K562 (cell line): ENCODE measurements around the gene KLF4. TPM values are rescaled to one million over a fixed set of nuclear protein-coding genes. Genes with fewer than 3 reads are reported as not detected.
A peak's percentile ranks its signal among the peaks of the same experiment; 100 is the strongest.

Source experiments
- ATAC-seq: fragments of 200-7000 bp; cut with Tn5 transposase; 3 replicates; pipeline ENCODE4 v1.9.1; 2020; ENCODE audit warnings: moderate library complexity
- BruUV-seq: library from RNA; stranded (reverse); fragments of 400-500 nt; replicated peaks from 2 replicates; lab custom pipeline; 2021; lab: Mats Ljungman, UMichigan
- CTCF ChIA-PET: fragments of 300-600 bp; formaldehyde crosslinking; extraction: SDS; loops from one replicate; lab custom pipeline; 2021; ENCODE audit warnings: low intra/inter-chr PET ratio; lab: Yijun Ruan, JAX
- POLR2A ChIA-PET: fragments of 300-600, 350-650 bp; sonication (Branson Sonifier 250); formaldehyde crosslinking; extraction: SDS; loops from one replicate; lab custom pipeline; 2021; ENCODE audit warnings: antibody characterized with exemption, inconsistent platforms; lab: Yijun Ruan, JAX
- DNase-seq, 4 experiments: peaks; one replicate each; pipeline versions ENCODE4 v3.0.0 to v3.0.0-alpha.2; 2011 to 2018; ENCODE audit warnings: low spot score in 3 of 4, mixed read lengths in 3 of 4; ENCODE audit errors: extremely low read depth in 1 of 4
- FAIRE-seq: peaks from 2 replicates; lab custom pipeline; 2011; peaks lifted over from hg19 to GRCh38; lab: Jason Lieb, UNC
- H2AFZ ChIP-seq: 2 replicates; pipeline ENCODE4 v1.6.0; 2011; ENCODE audit warnings: low read depth, low read length, control low read depth, inconsistent platforms
- H3K27ac ChIP-seq: fragments of 200-600 bp; 3 replicates; pipeline ENCODE4 v1.8.0; 2011; ENCODE audit warnings: low read depth, mild to moderate bottlenecking, control low read depth, inconsistent platforms, low read length, moderate library complexity, mixed read lengths; ENCODE audit errors: extremely low read depth
- H3K27me3 ChIP-seq, 2 experiments: fragments of 300-600 bp in 1 of 2; 2 replicates in 1 of 2; 3 replicates in 1 of 2; pipeline versions ENCODE4 v1.6.0 to v1.8.0; 2011; ENCODE audit warnings: inconsistent platforms in 2 of 2, low read length in 2 of 2, mild to moderate bottlenecking in 1 of 2, mixed read lengths in 1 of 2, moderate library complexity in 1 of 2; ENCODE audit not compliant: control insufficient read depth in 2 of 2, insufficient read depth in 2 of 2
- H3K36me3 ChIP-seq: fragments of 300-600 bp; 3 replicates; pipeline ENCODE4 v1.8.0; 2011; ENCODE audit warnings: mild to moderate bottlenecking, low read length, inconsistent platforms; ENCODE audit not compliant: control insufficient read depth, insufficient read depth
- H3K4me1 ChIP-seq, 2 experiments: fragments of 200-600 bp in 1 of 2; replicated peaks in 1 of 2; 2 replicates in 1 of 2; 3 replicates in 1 of 2; pipeline versions ENCODE4 v1.5.1 to v1.8.0; 2011; ENCODE audit warnings: inconsistent platforms in 2 of 2, low read length in 2 of 2, mild to moderate bottlenecking in 1 of 2, mixed read lengths in 1 of 2, moderate library complexity in 1 of 2; ENCODE audit not compliant: control insufficient read depth in 2 of 2, insufficient read depth in 2 of 2
- H3K4me2 ChIP-seq: 2 replicates; pipeline ENCODE4 v1.6.1; 2011; ENCODE audit warnings: low read length, control low read depth, inconsistent platforms, mixed read lengths; ENCODE audit not compliant: insufficient read depth
- H3K4me3 ChIP-seq: fragments of 200-600 bp; sonication (generic), shearing (Covaris generic); 2 replicates; pipeline ENCODE4 v1.5.1; 2016; ENCODE audit warnings: control low read depth, inconsistent platforms
- H3K79me2 ChIP-seq: fragments of 200-600 bp; 3 replicates; pipeline ENCODE4 v1.8.0; 2011; ENCODE audit warnings: low read length, inconsistent platforms; ENCODE audit not compliant: control insufficient read depth, insufficient read depth
- H3K9ac ChIP-seq, 2 experiments: 2 replicates each; pipeline versions ENCODE4 v1.6.0 to v1.6.1; 2011; ENCODE audit warnings: low read depth in 2 of 2, low read length in 2 of 2, control low read depth in 1 of 2, inconsistent platforms in 1 of 2, mild to moderate bottlenecking in 1 of 2, mixed read lengths in 1 of 2; ENCODE audit not compliant: insufficient read depth in 1 of 2
- H3K9me1 ChIP-seq: one replicate; pipeline ENCODE4 v1.6.0; 2011; ENCODE audit warnings: inconsistent platforms, mild to moderate bottlenecking, low read length, moderate library complexity; ENCODE audit not compliant: control insufficient read depth, insufficient read depth
- H3K9me3 ChIP-seq: replicated peaks from 2 replicates; pipeline ENCODE4 v1.5.1; 2011; ENCODE audit warnings: low read depth, low read length, inconsistent platforms; ENCODE audit not compliant: control insufficient read depth, insufficient read depth
- H4K20me1 ChIP-seq: replicated peaks from 2 replicates; pipeline ENCODE4 v1.6.1; 2011; ENCODE audit warnings: low read length, inconsistent platforms, mixed read lengths; ENCODE audit not compliant: control insufficient read depth, insufficient read depth
- C11orf30 ChIP-seq: fragments of 450-650 bp; IDR thresholded peaks from 2 replicates; pipeline ENCODE4 v1.6.1; 2016; ENCODE audit warnings: low read depth, mild to moderate bottlenecking
- HMBOX1 ChIP-seq: sonication (generic); IDR thresholded peaks from 2 replicates; pipeline ENCODE4 v1.6.1; 2016
- WGBS: fragments of 100-300 bp; shearing (Covaris generic); methylation state at CpG from one replicate; pipeline ENCODE4 v1.1.6; 2016; ENCODE audit warnings: low coverage, mixed read lengths; ENCODE audit not compliant: insufficient coverage; ENCODE audit errors: missing lambda C conversion rate; 5-methylcytosine and 5-hydroxymethylcytosine counted together
- in situ Hi-C: fragments of 300-500 bp; cut with MboI; formaldehyde crosslinking; loops from 4 replicates; pipeline ENCODE4 v1.15.0; 2018; ENCODE audit warnings: inconsistent platforms, mixed read lengths
- intact Hi-C: fragments of 100-400 bp; cut with micrococcal nuclease; formaldehyde crosslinking; loops from 2 replicates; pipeline ENCODE4 v1.14.2; 2022
- polyA plus RNA-seq, 8 experiments: library from polyadenylated mRNA; depleted of rRNA in 4 of 8; stranded (reverse) in 5 of 8; unstranded in 3 of 8; fragments of >200 nt; fragmentation: Nextera tagmentation in 2 of 8; fragmentation: Illumina TruSeq in 1 of 8; extraction: Ambion mirVana in 2 of 8; extraction: Trizol in 1 of 8; gene quantifications; 2 replicates each; pipeline versions ENCODE4 v1.2.1 to v1.2.3, GENCODE V29; 2011 to 2014; ENCODE audit warnings: inconsistent platforms in 1 of 8, missing spikeins in 1 of 8
- total RNA-seq, 7 experiments: library from RNA; depleted of rRNA in 6 of 7; stranded (reverse); fragments of >200 nt in 6 of 7; fragmentation: Illumina TruSeq in 2 of 7; extraction: Trizol in 2 of 7; gene quantifications; 2 replicates each; pipeline versions ENCODE4 v1.2.1 to v1.2.3, GENCODE V29; 2011 to 2021; ENCODE audit warnings: low replicate concordance in 1 of 7
- TF ChIP-seq, protein P1 (sequence below): fragments of 450-650 bp; IDR thresholded peaks from 2 replicates; pipeline ENCODE4 v1.6.1; 2018; ENCODE audit not compliant: partially characterized antibody

KLF4 gene
- total and polyA plus RNA-seq, 9 of the 15 experiments (the other 6 are each of a cell fraction or from before 2014, with no cell fraction given) = 0.04 to 0.95 (median 0.22) TPM

DNA sequence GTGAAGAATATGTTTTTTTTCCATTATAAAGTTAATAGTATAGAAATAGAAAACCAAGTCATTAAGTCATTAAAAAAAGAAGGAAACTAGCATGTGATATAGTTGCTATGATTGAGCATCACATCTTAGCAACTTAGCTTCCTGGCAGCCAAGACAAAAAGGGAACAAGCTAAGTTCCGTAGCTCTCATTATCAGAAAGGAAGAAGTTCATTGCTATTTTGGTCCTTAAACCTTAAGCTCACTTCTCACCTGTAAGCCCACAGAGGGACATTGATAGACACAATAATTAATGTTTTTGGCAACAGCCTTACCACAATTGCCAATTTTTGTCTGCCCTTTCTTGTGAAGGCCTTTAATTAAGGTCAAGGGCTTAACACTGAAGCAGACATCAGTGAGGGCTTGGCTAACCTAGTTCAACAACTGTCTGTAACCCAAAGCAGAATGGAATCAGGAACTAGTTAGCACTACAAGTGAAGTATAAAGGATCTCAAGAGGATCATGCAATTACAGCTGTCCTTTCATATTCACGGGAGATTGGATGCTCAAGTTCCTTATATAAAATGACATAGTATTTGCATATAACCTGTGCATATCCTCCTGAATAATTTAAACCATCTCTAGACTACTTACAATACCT is 24.0 kb upstream of the KLF4 start:
- no peak overlapping the region for H3K27ac ChIP-seq
- 0% methylated on average over 2 of the region's 2 CpGs for WGBS
- H4K20me1 ChIP-seq = no peaks in the 10 kb centered on the region
- peaks cover 5 to 20% of the 10 kb centered on the region in 2 experiments; a peak in 3 of 5 replicates for H3K27me3 ChIP-seq
- H3K4me1 ChIP-seq = no peaks in the 10 kb centered on the region
- no TSS peak for BruUV-seq
- FAIRE-seq (no peak), ATAC-seq (no peak), DNase-seq (no peak)
- no peak overlapping the region for H3K9ac ChIP-seq
- no peak overlapping the region for H3K4me3 ChIP-seq
- no peaks in the 10 kb centered on the region for H3K9me3 ChIP-seq
- ChIA-PET CTCF (no interaction called here), POLR2A (interaction anchor here (0.7 kb wide), 1 partner anchor 499 kb away, joined by 3 read pairs; no protein-coding TSS in a partner anchor)
- H3K9me1 ChIP-seq = no peaks in the 10 kb centered on the region
- H2AFZ ChIP-seq = no peak overlapping the region
- no peaks in the 10 kb centered on the region for H3K79me2 ChIP-seq
- intact Hi-C loops = no loop called here
- TF ChIP-seq C11orf30 (no peak), HMBOX1 (peak; percentile 67; the same call in 1 of the 2 replicates)
- TF ChIP-seq, protein P1, sequence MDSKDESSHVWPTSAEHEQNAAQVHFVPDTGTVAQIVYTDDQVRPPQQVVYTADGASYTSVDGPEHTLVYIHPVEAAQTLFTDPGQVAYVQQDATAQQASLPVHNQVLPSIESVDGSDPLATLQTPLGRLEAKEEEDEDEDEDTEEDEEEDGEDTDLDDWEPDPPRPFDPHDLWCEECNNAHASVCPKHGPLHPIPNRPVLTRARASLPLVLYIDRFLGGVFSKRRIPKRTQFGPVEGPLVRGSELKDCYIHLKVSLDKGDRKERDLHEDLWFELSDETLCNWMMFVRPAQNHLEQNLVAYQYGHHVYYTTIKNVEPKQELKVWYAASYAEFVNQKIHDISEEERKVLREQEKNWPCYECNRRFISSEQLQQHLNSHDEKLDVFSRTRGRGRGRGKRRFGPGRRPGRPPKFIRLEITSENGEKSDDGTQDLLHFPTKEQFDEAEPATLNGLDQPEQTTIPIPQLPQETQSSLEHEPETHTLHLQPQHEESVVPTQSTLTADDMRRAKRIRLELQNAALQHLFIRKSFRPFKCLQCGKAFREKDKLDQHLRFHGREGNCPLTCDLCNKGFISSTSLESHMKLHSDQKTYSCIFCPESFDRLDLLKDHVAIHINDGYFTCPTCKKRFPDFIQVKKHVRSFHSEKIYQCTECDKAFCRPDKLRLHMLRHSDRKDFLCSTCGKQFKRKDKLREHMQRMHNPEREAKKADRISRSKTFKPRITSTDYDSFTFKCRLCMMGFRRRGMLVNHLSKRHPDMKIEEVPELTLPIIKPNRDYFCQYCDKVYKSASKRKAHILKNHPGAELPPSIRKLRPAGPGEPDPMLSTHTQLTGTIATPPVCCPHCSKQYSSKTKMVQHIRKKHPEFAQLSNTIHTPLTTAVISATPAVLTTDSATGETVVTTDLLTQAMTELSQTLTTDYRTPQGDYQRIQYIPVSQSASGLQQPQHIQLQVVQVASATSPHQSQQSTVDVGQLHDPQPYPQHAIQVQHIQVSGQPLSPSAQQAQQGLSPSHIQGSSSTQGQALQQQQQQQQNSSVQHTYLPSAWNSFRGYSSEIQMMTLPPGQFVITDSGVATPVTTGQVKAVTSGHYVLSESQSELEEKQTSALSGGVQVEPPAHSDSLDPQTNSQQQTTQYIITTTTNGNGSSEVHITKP = no peak
- H3K36me3 ChIP-seq = no peaks in the 10 kb centered on the region
- H3K4me2 ChIP-seq = no peak overlapping the region
- in situ Hi-C loops = no loop called here
